HG03432 (cell line): ENCODE data around the gene CFC1.
"Not testable (repeated sequence)": the region's sequence is repeated elsewhere in the genome, so short reads cannot be mapped to it uniquely, and the experiment has no call there.

ENCODE experiments used
- ATAC-seq: cut with Tn5 transposase; IDR thresholded peaks from one replicate; pipeline ENCODE4 v1.9.1; 2021; ENCODE audit warnings: mild to moderate bottlenecking, moderate library complexity; ENCODE audit not compliant: unreplicated experiment

The CFC1 gene

DNA sequence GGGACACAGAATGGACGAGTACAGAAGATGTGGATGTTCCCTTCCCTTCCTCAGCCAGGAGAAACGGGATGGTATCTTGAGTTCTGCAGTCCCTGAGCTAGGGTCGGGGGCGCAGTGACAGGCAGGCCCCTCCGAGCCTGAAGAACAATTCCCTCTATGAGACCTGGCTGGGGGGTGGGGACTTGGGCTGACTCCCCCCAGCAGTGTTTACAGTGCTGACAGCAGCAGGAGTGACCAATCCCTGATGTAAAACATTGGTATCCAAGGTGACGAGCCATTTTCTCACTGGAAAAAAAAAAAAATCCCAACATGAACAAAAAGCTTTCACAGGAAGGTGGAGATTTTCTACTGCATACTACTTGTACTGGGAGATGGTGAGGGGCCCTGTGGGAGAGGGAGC lies at the start of gene CFC1:
CFC1 (minus strand) TSS at position 183 of the 400 bp plus-strand sequence. CDS start 288 bp downstream, outside the sequence.
- ATAC-seq = not testable (repeated sequence)

DNA sequence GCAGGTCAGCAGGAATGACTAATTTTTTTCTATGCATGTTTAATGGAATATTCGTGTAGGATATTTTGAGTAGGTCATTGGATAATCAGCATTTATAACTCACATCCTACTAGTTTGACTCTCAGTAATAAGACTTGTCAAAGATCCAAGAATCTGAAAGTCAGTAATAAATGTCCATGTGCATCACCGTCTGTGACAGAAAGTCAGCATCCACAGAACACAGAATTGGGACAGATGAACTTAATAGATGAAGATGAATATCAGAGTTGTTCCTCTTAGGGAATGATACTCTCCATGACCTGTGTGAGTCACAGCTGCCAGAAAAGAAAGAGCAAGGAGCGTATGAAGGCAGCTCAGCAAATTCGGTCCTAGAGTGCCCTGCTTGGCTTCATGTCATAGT lies 42.3 kb upstream of the CFC1 start:
- ATAC-seq = not testable (repeated sequence)

DNA sequence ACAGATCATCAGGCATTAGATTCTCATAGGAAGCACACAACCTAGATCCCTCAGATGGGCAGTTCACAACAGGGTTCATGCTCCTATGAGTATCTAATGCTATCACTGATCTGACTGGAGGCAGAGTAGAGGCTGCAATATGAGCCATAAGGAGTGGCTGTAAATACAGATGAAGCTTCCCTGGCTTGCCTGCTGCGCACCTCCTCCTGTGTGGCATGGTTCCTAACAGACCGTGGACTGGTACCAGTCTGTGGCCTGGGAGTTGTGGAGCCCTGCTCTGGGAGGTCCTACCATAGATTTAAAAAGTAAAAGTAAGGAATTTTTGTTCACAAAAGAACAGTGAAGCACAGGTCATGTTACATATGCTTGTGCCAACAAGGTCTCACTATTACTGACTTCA lies 39.6 kb upstream of the CFC1 start:
- ATAC-seq = not testable (repeated sequence)

DNA sequence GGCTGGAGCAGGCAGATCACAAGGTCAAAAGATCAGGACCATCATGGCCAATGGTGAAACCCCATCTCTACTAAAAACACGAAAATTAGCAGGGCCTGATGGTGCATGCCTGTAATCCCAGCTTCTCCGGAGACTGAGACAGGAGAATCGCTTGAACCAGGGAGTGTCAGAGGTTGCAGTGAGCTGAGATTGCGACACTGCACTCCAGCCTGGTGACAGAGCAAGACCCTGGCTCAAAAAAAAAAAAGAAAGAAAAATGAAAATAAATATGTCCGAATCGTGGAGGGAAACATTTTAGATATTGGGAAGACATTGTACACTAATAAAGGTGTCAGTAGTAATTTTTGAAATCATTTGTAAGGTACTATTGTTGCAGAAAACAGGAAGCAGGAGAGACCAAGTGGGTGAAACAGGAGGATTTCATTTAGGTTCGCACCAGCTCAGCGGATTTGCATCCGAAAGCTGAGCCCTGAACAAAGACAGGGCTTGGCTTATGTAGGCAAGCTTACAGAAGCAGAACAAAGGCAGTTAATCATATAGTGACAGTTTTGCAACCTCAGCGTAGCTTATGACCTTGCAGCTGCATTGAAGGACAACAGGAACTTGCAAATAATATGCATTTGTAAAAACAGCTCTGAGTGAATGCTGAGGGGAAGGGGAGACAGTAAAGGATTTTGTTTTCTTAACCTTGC lies 29.6 kb upstream of the CFC1 start:
- not testable (repeated sequence) for ATAC-seq

DNA sequence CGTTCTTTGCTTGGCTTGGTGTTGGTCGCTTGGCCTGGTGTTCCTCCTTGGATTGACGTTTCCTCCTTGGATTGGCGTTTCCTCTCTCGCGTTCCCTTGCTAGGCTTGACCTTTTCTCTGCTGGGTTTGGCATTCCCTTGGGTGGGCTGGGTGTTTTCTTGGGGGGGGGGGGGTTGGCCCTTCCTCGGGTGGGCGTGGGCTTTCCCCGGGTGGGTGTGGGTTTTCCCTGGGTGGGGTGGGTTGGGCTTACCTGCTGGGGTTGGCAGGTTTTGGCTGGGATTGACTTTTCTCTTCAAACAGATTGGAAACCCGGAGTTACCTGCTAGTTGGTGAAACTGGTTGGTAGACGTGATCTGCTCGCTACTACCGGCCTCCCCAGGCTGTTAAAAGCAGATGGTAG lies 11.8 kb upstream of the CFC1 start, which contains the start of gene POTEJ:
POTEJ (plus strand) TSS at position 301 of the 400 bp plus-strand sequence; CDS start at position 394, 93 bp downstream.
- ATAC-seq = not testable (repeated sequence)

DNA sequence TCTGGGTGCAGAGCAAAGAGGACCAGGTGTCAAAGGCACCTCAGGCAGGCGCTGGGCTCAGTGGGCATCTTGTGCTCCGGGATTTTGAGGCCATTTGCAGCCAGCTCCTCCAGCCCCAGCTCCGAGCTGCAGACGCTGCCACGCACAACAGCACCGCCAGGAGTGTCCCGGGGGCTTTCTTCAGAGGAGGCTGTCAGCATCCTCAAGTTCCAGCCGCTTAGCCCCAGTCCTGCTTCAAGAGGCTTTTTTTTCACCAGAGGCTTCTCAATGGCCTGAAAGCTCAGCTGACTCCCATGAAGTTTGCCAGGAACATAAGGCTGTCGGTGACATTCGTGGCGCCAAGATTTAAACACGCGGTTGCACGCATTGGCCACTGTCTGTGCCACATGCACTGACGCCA lies 11.1 kb upstream of the CFC1 start:
- not testable (repeated sequence) for ATAC-seq

DNA sequence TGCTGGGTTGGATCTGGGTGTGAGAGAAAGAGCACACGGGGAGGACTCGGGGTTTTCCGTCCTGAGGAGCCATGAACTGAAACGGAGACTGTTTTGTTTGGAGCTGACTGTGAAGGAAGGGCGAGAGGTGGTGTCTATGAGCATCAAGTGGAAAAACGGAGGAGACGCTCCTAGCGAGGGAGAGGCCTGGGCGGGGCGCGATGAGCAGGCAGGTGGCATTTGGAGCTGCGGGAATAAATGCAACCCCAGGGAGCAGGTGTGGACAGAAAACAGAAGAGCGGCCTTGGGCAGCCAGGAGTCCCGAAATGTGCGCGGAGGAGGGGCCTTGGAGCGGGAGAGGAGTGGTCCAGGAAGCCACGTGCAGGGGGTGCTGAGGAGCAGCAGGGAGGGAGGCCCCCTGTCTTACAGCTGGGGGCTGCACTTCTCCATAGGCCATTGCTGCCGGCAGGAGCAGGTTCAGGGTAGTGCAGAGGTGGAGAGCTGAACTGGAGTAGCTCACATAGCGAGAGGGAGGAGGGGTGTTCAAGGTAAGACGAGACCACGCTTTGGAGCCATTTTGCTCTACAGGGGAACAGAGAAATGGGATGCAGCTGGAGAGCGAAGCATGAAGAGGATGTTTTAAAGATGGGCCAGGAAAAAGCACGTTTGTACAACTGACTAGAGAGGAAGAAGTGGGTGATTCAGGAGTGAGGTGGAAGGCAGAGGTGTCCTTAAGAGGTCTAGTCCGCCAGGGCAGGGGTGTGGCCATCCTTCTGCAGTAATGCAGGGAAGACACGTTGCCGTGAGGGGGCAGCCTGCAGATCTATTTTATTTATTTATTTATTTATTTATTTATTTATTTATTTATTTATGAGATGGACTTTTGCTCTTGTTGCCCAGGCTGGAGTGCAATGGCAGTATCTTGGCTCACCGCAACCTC lies 9.9 kb upstream of the CFC1 start:
- ATAC-seq = not testable (repeated sequence)

DNA sequence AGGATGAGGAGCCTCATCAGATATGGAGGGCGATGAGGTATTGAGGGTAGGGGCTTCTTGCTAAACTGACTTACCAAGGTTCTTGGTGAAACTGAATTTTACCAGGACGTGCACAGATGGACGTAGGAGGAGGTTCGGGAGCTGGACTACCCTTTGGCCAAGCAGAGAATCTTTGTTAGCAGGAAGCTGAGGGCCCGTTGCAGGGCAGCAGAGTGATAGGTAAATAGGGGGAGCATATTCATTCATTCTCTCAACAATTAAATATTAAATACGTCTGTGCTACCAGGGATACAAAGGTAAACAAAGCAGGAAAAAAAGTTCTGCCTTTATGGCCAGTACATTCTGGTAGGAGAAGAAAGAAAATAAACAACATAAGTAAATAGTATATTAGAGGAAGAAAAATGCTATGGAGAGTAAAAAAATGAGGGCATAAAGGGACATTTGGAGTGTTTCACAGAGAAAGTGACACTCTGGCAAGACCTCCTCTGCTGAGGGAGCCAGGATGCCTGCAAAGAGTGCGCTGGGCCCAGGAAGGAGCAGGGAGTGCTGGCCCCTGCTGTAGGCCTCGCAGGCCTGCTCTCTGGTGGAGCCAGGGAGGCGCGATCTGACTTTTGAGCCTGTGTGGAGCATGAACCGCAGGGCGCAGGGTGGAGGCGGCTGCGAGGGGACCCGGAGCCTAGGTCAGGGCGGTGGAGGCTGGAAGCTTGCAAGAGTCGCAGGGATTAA lies 9.1 kb upstream of the CFC1 start:
- not testable (repeated sequence) for ATAC-seq

DNA sequence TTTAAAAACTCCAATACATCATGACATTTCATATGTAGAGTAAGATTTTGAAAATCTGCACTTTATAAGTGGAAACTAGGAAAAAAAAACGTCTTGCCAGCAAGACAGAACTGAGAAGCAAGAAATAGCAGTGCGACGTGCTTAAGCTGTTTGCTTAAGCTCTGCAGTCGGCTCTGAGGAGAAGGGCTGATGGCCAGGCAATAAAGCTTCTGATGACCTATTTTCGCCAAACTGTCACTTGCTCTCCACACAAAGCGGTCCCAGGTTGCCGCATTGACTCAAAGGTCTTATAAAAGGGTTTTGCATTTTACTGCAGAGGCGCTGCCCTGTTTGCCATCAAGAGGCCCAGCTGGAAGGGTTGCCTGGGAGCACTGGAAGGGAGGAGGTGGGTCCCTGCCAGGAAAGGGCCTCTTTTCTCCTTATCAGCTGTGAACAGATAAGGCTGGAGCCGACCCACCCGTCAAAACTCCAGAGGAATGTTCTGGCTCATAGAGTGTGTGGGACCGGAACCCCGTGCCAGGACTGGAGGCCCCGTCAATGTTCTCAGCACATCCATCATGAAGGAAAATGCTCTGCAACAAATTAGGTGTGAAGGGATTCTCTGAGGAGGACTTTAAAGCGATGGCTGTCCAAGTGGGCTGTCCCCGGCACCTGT lies 2.4 kb upstream of the CFC1 start:
- not testable (repeated sequence) for ATAC-seq

DNA sequence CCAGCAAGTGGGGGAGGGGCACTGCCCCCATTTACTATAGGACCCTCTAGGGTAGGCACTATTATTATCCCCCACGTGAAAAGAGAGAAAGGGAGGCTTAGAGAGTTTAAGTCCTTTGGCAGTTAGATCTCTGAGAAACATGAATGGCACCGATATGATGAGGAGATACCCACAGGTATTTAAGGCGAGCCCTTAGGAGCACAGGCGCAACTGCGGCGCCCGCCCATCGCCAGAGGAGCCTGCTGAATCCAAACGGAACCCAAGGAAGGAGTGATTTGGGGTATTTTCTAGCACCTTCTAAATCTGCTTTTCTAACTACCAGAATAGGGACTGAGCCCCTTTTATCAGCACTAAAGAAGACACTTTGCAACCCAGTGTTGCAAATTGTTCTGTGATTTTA lies 551 bp upstream of the CFC1 start:
- ATAC-seq = not testable (repeated sequence)

DNA sequence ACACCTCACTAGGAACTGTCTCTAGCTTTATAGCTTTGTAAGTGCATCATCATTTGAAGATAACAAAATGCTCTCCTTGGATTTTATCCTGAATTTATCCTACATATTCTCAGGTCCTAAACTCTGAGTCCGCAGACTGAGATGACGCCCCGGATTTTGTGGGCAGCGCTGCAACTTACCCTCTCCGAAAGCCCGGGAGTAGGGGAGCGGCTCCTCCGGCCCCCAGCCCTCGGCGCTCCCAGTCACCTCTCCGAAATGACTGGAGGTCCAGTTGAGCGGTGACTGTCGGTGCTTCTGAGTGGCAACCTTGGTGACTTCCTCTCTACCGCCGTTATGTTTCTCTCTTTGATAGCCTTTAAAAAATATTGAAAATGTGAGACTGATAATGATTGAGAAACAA lies 912 bp downstream of the CFC1 start:
- ATAC-seq = not testable (repeated sequence)

DNA sequence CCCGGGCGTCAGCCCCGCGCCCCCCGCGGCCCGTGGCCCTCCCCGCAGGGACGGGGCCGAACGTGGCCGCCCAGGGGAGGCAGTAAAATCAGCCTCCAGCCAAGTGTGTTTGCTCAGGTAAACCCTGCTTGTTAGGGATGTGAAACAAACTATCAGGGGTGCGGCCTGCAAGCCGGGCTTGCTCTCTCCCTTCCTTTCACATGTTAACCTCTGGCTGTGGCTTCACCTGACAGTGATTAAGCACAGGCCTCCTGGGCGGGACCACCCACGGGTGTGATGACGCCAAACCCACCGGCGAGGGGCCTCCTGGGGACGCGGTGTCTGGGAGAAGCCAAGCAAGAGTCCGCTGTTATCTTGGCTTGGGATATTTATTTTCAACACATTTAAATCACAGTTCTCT lies 1.4 kb downstream of the CFC1 start:
- not testable (repeated sequence) for ATAC-seq

DNA sequence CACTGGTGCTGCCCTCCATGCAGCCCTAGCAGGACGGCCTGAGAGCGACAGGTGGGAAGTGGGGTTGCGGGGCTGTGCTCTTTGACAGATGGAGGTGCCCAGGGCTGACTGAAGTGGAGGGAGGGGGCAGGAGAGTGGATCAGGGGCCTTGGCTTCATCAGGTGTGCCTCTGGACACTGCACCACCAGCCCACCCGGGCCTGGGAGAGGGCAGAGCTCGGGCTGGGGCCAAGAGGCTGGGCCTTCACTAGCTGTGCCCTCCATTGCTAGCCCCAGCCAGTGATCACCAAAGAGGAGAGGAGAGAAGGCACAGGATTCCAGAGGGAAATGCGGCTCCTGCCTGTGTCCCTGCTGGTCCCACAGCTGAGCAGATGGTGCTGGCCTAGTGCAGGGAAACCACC lies 2.6 kb downstream of the CFC1 start:
- ATAC-seq = not testable (repeated sequence)

DNA sequence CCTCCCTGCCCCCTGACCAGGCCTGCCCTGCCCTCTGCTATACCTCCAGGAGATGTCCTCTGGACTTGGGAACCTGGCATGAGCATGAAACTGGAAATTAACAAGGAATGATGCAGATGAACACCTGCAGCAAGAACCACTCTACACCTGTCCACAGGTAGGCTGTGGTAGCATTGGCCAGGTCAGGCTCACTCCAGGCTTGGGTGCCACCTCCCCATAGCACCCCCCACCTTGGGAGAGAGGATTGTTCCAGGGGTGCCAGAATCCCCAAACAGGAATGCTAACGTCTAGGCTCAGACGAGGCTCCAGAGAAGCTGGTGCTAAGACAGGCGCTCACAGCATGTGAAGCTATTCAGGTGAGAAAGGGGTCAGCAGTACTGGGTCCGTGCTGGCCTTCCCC lies 5.4 kb downstream of the CFC1 start:
- not testable (repeated sequence) for ATAC-seq

DNA sequence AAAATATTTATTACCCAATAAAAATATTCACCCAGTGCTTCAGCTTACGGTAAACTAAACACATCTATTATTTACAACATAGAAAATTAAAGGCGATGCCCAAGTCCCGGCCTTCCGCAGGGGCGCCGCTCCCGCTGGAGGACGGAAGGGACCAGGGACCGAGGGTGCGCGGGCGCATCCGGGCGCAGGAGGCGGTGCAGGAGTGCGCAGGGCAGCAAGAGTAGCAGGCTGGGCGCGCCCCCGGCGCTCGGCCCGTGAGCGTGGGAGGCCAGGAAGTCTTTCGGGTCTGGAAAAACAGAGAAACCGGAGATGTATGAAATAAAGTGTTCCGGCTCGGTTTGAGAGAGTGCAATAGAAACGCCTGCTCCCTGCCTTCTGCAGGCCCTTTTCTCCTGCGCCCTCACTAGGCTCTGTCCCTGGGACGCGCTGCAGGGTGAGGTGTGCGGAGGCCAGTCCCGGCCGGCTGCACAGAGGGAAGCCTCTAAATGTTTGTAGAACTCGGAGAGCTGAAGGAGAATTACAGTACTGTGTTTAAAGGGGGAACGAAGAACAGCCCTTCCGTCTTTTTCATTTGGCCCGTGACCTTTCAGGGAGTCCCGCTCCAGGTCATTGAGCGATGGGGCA lies 6.5 kb downstream of the CFC1 start:
- not testable (repeated sequence) for ATAC-seq

DNA sequence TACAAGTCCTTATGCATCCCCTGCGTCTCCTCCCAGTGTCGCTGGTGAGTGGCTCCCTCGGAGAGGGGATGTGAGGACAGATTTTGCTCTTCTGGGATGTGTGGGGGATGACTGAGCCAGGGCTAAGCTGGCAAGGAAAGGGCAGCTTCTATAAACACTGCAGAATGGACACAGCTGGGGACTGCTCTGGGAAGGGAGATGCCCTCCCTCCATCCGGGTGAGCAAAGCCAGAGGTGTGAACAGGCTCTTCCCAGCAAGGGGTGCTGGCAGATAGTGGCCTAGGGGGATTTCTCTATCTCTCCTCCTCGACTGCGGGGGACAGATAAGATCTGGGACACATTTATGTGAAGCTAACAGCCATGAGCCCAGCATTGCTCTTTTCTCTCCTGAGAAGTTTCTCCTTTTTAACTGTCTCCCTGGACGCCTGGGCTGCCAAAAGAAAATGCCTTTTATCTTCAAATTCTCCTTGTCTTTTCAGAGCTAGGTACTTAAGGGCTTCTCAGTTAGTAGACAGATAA lies 8.5 kb downstream of the CFC1 start:
- not testable (repeated sequence) for ATAC-seq

DNA sequence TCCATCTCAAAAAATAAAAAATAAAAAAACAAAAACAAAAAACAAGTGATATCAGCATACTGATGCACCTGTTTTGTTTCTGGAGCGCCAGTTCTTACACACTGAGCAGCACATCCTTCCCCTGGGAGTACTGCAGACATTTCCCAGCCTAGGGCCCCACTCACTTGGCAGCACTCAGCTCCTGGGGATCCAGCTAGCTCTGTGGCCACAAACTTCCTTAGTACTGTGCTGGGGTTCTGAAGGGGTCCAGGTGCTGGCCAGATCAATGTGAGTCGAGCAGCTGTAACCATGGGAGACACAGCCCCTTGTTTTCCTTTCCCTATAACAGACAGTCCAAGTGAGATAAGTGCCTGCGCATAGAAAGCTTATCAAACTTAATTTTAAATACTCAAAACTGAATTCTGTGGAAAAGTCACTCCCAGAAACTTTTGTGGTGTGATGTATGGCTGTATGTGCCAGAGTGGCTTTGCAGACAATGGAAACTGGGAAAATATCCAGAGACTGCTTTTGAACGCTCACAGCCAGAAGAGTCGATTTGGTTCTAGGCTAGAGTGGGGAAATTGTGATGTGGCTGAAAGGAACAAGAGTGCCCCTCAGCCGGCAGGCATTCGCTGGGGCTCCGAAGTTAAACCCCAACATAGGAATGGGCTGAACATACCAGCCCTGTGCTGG lies 9.1 kb downstream of the CFC1 start:
- not testable (repeated sequence) for ATAC-seq

DNA sequence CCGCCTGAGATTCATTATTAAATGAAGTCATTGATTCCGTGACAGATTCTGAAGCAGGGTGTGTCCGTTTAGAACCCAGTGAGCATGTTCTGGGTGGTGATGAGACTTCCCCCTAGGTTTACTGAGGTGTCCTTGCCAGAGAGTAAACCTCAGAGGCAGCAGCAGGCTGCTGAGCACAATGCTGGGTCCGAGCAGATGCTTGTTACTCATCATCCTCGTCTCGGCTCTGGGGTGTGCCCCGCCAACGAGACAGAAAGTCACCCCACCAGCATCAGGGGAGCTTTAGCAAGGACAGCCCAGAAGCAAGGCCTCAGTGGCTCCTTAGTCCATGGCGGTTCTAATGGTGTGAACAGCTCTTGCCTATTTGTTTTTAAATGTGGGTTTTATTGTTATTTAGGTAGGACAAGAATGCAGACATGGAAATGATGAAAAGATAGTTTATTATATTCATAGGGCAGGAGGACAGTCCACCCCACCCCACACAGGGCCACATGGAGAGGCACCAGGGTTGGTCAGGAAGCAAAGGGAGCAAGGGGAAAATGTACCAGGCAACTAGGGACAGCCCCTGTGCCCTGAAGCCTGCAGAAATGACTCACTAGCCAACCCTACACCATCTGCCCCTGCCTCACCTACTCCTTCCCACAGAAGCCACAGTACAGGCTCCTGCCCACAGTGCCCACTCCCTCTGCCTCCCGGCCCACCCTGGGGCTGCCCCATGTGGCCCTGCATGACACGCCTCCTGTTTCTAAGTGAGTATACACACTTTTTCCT lies 10.5 kb downstream of the CFC1 start:
- peak; percentile 95 for ATAC-seq

DNA sequence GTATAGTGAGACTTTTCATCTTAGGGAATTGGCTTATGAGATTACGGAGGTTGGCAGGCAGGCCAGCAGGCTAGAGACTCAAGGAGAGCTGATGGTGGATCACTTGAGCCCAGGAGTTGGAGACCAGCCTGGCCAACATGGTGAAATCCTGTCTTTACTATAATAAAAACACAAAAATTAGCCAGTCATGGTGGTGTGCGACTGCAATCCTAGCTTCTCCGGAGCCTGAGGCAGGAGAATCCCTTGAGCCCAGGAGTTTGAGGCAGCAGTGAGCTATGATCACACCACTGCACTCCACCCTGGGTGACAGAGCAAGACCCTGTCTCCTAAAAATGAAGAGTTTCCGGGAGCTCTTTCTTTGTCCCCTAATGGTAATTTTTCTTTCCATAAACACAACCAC lies 14.6 kb downstream of the CFC1 start:
- ATAC-seq = not testable (repeated sequence)
